ENCODE measurements around the gene CDH13.

GRCh38 chr16:83699817-83700216 lies 1073.0 kb downstream of the CDH13 start:
- TF ChIP-seq ZNF274 (IDR thresholded peaks at IDR 0.05; ENCODE audit: borderline replicate concordance, extremely low read depth, low read length): no peak
- no peak for TF ChIP-seq EP300 (IDR thresholded peaks at IDR 0.05; ENCODE audit: borderline replicate concordance in 1 of 2, low read depth in 2 of 2, low read length in 2 of 2)
- no peak for TF ChIP-seq CHD1 (IDR thresholded peaks at IDR 0.05; ENCODE audit: low read depth, low read length)
- no peak for TF ChIP-seq USF2 (IDR thresholded peaks at IDR 0.05; ENCODE audit: low read length)
- TF ChIP-seq ATF2 (IDR thresholded peaks at IDR 0.05; ENCODE audit: low read length): no peak
- no peak for TF ChIP-seq TAF1 (IDR thresholded peaks at IDR 0.05; ENCODE audit: low read depth, low read length)
- TF ChIP-seq EZH2 (IDR thresholded peaks at IDR 0.05; ENCODE audit: low read depth, low read length, severe bottlenecking): no peak
- no peak for TF ChIP-seq POLR2AphosphoS5 (IDR thresholded peaks at IDR 0.05; ENCODE audit: low read depth, low read length)
- no peak for TF ChIP-seq POLR2A (IDR thresholded peaks at IDR 0.05; ENCODE audit: control extremely low read depth in 1 of 2, low read depth in 2 of 2, low read length in 2 of 2)
